CD4-positive, CD25-positive, alpha-beta regulatory T cell (primary cell): ENCODE results near the gene RBM47. TPM values are rescaled to one million over a fixed set of nuclear protein-coding genes. Genes with fewer than 3 reads are reported as not detected.
"Not testable (repeated sequence)": the region's sequence is repeated elsewhere in the genome, so short reads cannot be mapped to it uniquely, and the experiment has no call there.

Experiments used
- ATAC-seq, 2 donors: fragments of 150-1000 bp; cut with Tn5 transposase; one replicate each; pipeline ENCODE4 v1.10.0; 2021; ENCODE audit warnings: low read depth in 2 of 2, moderate number of reproducible peaks in 2 of 2, moderate library complexity in 1 of 2
- DNase-seq, 3 donors: peaks; one replicate each; pipeline versions ENCODE4 v3.0.0 to v3.0.0-alpha.2; 2012 to 2022; ENCODE audit warnings: mixed read lengths in 1 of 3
- H3K27ac ChIP-seq: one replicate; pipeline ENCODE4 v1.7.0; 2013; ENCODE audit warnings: mild to moderate bottlenecking, low read length; ENCODE audit not compliant: insufficient read depth, poor library complexity, severe bottlenecking
- H3K27me3 ChIP-seq: one replicate; pipeline ENCODE4 v1.7.0; 2013; ENCODE audit warnings: low read length; ENCODE audit not compliant: control insufficient read depth, insufficient read depth
- H3K36me3 ChIP-seq: one replicate; pipeline ENCODE4 v1.7.0; 2013; ENCODE audit warnings: mild to moderate bottlenecking, low read length, moderate library complexity; ENCODE audit not compliant: control insufficient read depth, insufficient read depth
- H3K4me1 ChIP-seq: 2 replicates; pipeline ENCODE4 v1.7.0; 2013; ENCODE audit warnings: mild to moderate bottlenecking, low read length; ENCODE audit not compliant: insufficient read depth, control insufficient read depth, poor library complexity, severe bottlenecking
- H3K4me3 ChIP-seq: one replicate; pipeline ENCODE4 v1.7.0; 2013; ENCODE audit warnings: low read depth, mild to moderate bottlenecking, low read length, moderate library complexity
- H3K9me3 ChIP-seq, 2 experiments: 1 replicate in 1 of 2; 2 replicates in 1 of 2; pipeline ENCODE4 v1.7.0; 2013; ENCODE audit warnings: low read length in 2 of 2, mild to moderate bottlenecking in 1 of 2, moderate library complexity in 1 of 2; ENCODE audit not compliant: control insufficient read depth in 2 of 2
- H3K27ac Mint-ChIP-seq, 3 donors: one replicate each; pipeline ENCODE4 v1.8.0; 2020 to 2022; ENCODE audit warnings: mild to moderate bottlenecking in 3 of 3, mixed read lengths in 3 of 3, moderate library complexity in 2 of 3
- H3K27me3 Mint-ChIP-seq: one replicate; pipeline ENCODE4 v1.8.0; 2022; ENCODE audit warnings: mild to moderate bottlenecking, mixed read lengths
- H3K36me3 Mint-ChIP-seq: one replicate; pipeline ENCODE4 v1.8.0; 2020; ENCODE audit warnings: mixed read lengths
- H3K4me1 Mint-ChIP-seq, 4 donors: one replicate each; pipeline ENCODE4 v1.8.0; 2020 to 2022; ENCODE audit warnings: mixed read lengths in 4 of 4, mild to moderate bottlenecking in 1 of 4
- H3K4me3 Mint-ChIP-seq, 4 donors: one replicate each; pipeline ENCODE4 v1.8.0; 2020 to 2022; ENCODE audit warnings: mild to moderate bottlenecking in 4 of 4, mixed read lengths in 4 of 4, moderate library complexity in 3 of 4
- H3K9me3 Mint-ChIP-seq, 7 donors: one replicate each; pipeline ENCODE4 v1.8.0; 2020 to 2022; ENCODE audit warnings: mixed read lengths in 7 of 7, mild to moderate bottlenecking in 3 of 7, moderate library complexity in 2 of 7
- polyA plus RNA-seq, 4 donors: library from polyadenylated mRNA; unstranded; fragments of 300-500 nt; fragmentation: Illumina TruSeq; gene quantifications; one replicate each; pipeline ENCODE4 v1.2.3, GENCODE V29; 2021
- total RNA-seq: library from RNA; stranded (reverse); gene quantifications from one replicate; pipeline ENCODE4 v1.2.3, GENCODE V29; 2022

The RBM47 gene
- total and polyA plus RNA-seq, 5 donors from 2014 or later, result 0.07 to 1.5 (median 0.15) TPM; not detected in 1

GRCh38 chr4:40395166-40395900 is 234.3 kb downstream of the RBM47 start:
- H3K36me3 ChIP-seq, result no peaks in the 10 kb centered on the region
- no peak overlapping the region for H3K4me3 ChIP-seq
- ATAC-seq, result no peak
- no peaks in the 10 kb centered on the region for H3K9me3 ChIP-seq
- H3K27me3 Mint-ChIP-seq, result no peaks in the 10 kb centered on the region
- H3K27me3 ChIP-seq, result no peaks in the 10 kb centered on the region
- peaks cover 0 to 4% (median 0%) of the 10 kb centered on the region in 7 donors for H3K9me3 Mint-ChIP-seq
- no peak overlapping the region for H3K27ac ChIP-seq
- no peak for DNase-seq
- H3K4me3 Mint-ChIP-seq, result no peak overlapping the region
- H3K36me3 Mint-ChIP-seq, result no peaks in the 10 kb centered on the region
- no peaks in the 10 kb centered on the region for H3K4me1 ChIP-seq
- H3K4me1 Mint-ChIP-seq, result no peaks in the 10 kb centered on the region
- peak overlapping the region in 1 of 3 donors; percentile 4 for H3K27ac Mint-ChIP-seq

- no peaks in the 10 kb centered on the region for H3K9me3 ChIP-seq
- ATAC-seq (no peak), DNase-seq (no peak)
- no peak overlapping the region for H3K4me3 ChIP-seq
- H3K27me3 ChIP-seq, result no peaks in the 10 kb centered on the region
- H3K4me3 Mint-ChIP-seq, result no peak overlapping the region
- no peaks in the 10 kb centered on the region for H3K4me1 Mint-ChIP-seq
- no peaks in the 10 kb centered on the region for H3K27me3 Mint-ChIP-seq
- no peaks in the 10 kb centered on the region for H3K36me3 Mint-ChIP-seq
- H3K36me3 ChIP-seq, result no peaks in the 10 kb centered on the region
- peaks cover 0 to 4% (median 0%) of the 10 kb centered on the region in 7 donors for H3K9me3 Mint-ChIP-seq
- H3K4me1 ChIP-seq, result no peaks in the 10 kb centered on the region
- no peak overlapping the region for H3K27ac ChIP-seq
- H3K27ac Mint-ChIP-seq, result no peak overlapping the region
These were observed 235.4 kb downstream of the RBM47 start for GRCh38 chr4:40394236-40394635.

- not testable (repeated sequence) for DNase-seq, H3K9me3 Mint-ChIP-seq, H3K9me3 ChIP-seq, H3K4me1 ChIP-seq, H3K4me3 Mint-ChIP-seq, H3K27me3 Mint-ChIP-seq, H3K36me3 ChIP-seq, H3K36me3 Mint-ChIP-seq, H3K4me1 Mint-ChIP-seq, H3K27ac ChIP-seq, H3K27ac Mint-ChIP-seq, H3K27me3 ChIP-seq, ATAC-seq, H3K4me3 ChIP-seq
These were observed 237.4 kb downstream of the RBM47 start for GRCh38 chr4:40392241-40392640.

- Mint-ChIP-seq H3K27ac (no peak overlapping the region), H3K36me3 (no peaks in the 10 kb centered on the region), H3K4me1 (peaks cover 0 to 2% (median 0%) of the 10 kb centered on the region in 4 donors), H3K27me3 (no peaks in the 10 kb centered on the region), H3K9me3 (peaks cover 0 to 4% (median 0%) of the 10 kb centered on the region in 7 donors), H3K4me3 (no peak overlapping the region)
- DNase-seq, result no peak
- H3K36me3 ChIP-seq, result no peaks in the 10 kb centered on the region
- no peaks in the 10 kb centered on the region for H3K4me1 ChIP-seq
- no peak overlapping the region for H3K27ac ChIP-seq
- H3K27me3 ChIP-seq, result no peaks in the 10 kb centered on the region
- no peaks in the 10 kb centered on the region for H3K9me3 ChIP-seq
- H3K4me3 ChIP-seq, result no peak overlapping the region
- no peak for ATAC-seq
These were observed 239.7 kb downstream of the RBM47 start for GRCh38 chr4:40389986-40390385.

GRCh38 chr4:40388239-40388638 is 241.4 kb downstream of the RBM47 start:
- H3K36me3 ChIP-seq, result no peaks in the 10 kb centered on the region
- no peaks in the 10 kb centered on the region for H3K9me3 ChIP-seq
- H3K4me1 ChIP-seq, result no peaks in the 10 kb centered on the region
- no peak overlapping the region for H3K27ac Mint-ChIP-seq
- no peak overlapping the region for H3K27ac ChIP-seq
- H3K27me3 ChIP-seq, result no peaks in the 10 kb centered on the region
- H3K27me3 Mint-ChIP-seq, result no peaks in the 10 kb centered on the region
- H3K4me3 Mint-ChIP-seq, result no peak overlapping the region
- H3K4me1 Mint-ChIP-seq, result peaks cover 0 to 2% (median 0%) of the 10 kb centered on the region in 4 donors
- no peaks in the 10 kb centered on the region for H3K36me3 Mint-ChIP-seq
- DNase-seq (no peak), ATAC-seq (no peak)
- no peaks in the 10 kb centered on the region for H3K9me3 Mint-ChIP-seq
- no peak overlapping the region for H3K4me3 ChIP-seq

GRCh38 chr4:40380647-40381046 is 249.0 kb downstream of the RBM47 start:
- ATAC-seq (no peak), DNase-seq (no peak)
- H3K27ac Mint-ChIP-seq, result no peak overlapping the region
- no peaks in the 10 kb centered on the region for H3K27me3 ChIP-seq
- peaks cover 10% of the 10 kb centered on the region for H3K27me3 Mint-ChIP-seq
- no peaks in the 10 kb centered on the region for H3K9me3 ChIP-seq
- no peaks in the 10 kb centered on the region for H3K36me3 ChIP-seq
- H3K9me3 Mint-ChIP-seq, result no peaks in the 10 kb centered on the region
- H3K36me3 Mint-ChIP-seq, result no peaks in the 10 kb centered on the region
- no peak overlapping the region for H3K4me3 Mint-ChIP-seq
- no peaks in the 10 kb centered on the region for H3K4me1 ChIP-seq
- peaks cover 0 to 2% (median 1%) of the 10 kb centered on the region in 4 donors for H3K4me1 Mint-ChIP-seq
- H3K27ac ChIP-seq, result no peak overlapping the region
- no peak overlapping the region for H3K4me3 ChIP-seq

GRCh38 chr4:40379248-40379647 is 250.4 kb downstream of the RBM47 start:
- Mint-ChIP-seq H3K27ac (no peak overlapping the region), H3K36me3 (no peaks in the 10 kb centered on the region), H3K4me3 (no peak overlapping the region), H3K27me3 (peaks cover 10% of the 10 kb centered on the region), H3K9me3 (no peaks in the 10 kb centered on the region), H3K4me1 (peaks cover 0 to 2% (median 0%) of the 10 kb centered on the region in 4 donors)
- H3K36me3 ChIP-seq, result no peaks in the 10 kb centered on the region
- H3K9me3 ChIP-seq, result no peaks in the 10 kb centered on the region
- no peaks in the 10 kb centered on the region for H3K27me3 ChIP-seq
- H3K4me3 ChIP-seq, result no peak overlapping the region
- no peak overlapping the region for H3K27ac ChIP-seq
- no peaks in the 10 kb centered on the region for H3K4me1 ChIP-seq
- DNase-seq, result no peak
- no peak for ATAC-seq

GRCh38 chr4:40378619-40379018 is 251.0 kb downstream of the RBM47 start:
- no peak for DNase-seq
- Histone ChIP-seq H3K4me3 (no peak overlapping the region), H3K27ac (no peak overlapping the region), H3K36me3 (no peaks in the 10 kb centered on the region), H3K27me3 (no peaks in the 10 kb centered on the region), H3K4me1 (no peaks in the 10 kb centered on the region), H3K9me3 (no peaks in the 10 kb centered on the region)
- H3K4me3 Mint-ChIP-seq, result no peak overlapping the region
- H3K27me3 Mint-ChIP-seq, result peaks cover 10% of the 10 kb centered on the region
- no peak overlapping the region for H3K27ac Mint-ChIP-seq
- H3K4me1 Mint-ChIP-seq, result peaks cover 0 to 4% (median 0%) of the 10 kb centered on the region in 4 donors
- H3K36me3 Mint-ChIP-seq, result no peaks in the 10 kb centered on the region
- ATAC-seq, result no peak
- H3K9me3 Mint-ChIP-seq, result no peaks in the 10 kb centered on the region
